Colonic mucosa (tissue), 4 donors: ENCODE data around the gene SERPINH1. TPM values are rescaled to one million over a fixed set of nuclear protein-coding genes. Genes with fewer than 3 reads are reported as not detected.

Experiments used
- DNase-seq: peaks from one replicate; pipeline ENCODE4 v3.0.0-alpha.2; 2020
- H3K27ac ChIP-seq: fragments of 200-600 bp; one replicate; pipeline ENCODE4 v1.8.0; 2021
- H3K27me3 ChIP-seq: fragments of 200-600 bp; one replicate; pipeline ENCODE4 v1.8.0; 2021
- H3K36me3 ChIP-seq: fragments of 200-600 bp; one replicate; pipeline ENCODE4 v1.8.0; 2021
- H3K4me1 ChIP-seq: fragments of 200-600 bp; one replicate; pipeline ENCODE4 v1.8.0; 2021; ENCODE audit warnings: mild to moderate bottlenecking
- H3K4me3 ChIP-seq: fragments of 200-600 bp; one replicate; pipeline ENCODE4 v1.8.0; 2021
- H3K9ac ChIP-seq, 2 donors: one replicate each; pipeline ENCODE4 v1.7.0; 2013; ENCODE audit warnings: control low read depth in 2 of 2, low read depth in 2 of 2, low read length in 2 of 2
- H3K9me3 ChIP-seq: fragments of 200-600 bp; one replicate; pipeline ENCODE4 v1.8.0; 2021
- CTCF ChIP-seq: fragments of 200-600 bp; IDR thresholded peaks from one replicate; pipeline ENCODE4 v1.8.0; 2022; ENCODE audit warnings: antibody characterized with exemption, mild to moderate bottlenecking
- intact Hi-C: fragments of 100-400 bp; cut with DNase I; formaldehyde crosslinking; loops from one replicate; pipeline ENCODE4 v1.14.1; 2022
- total RNA-seq, 2 donors: library from RNA; stranded (reverse); fragmentation: NEBNext Ultra II Directional in 1 of 2; extraction: Animal tissue kit (Norgen Biotek cat#: 25700) in 1 of 2; gene quantifications; one replicate each; pipeline ENCODE4 v1.2.1, GENCODE V29; 2021
- donor health status: healthy.
- donor health status: DM: no; HTN: no; CAD: no.
- donor health status: DM: no; HTN: no; CAD: no.

SERPINH1 gene
- total RNA-seq, 2 donors from 2014 or later, result 66.3 to 136 TPM

GRCh38 chr11:75563978-75564552 is 2.0 kb downstream of the SERPINH1 start:
- Histone ChIP-seq H3K9ac (peak overlapping the region; percentile 58 to 99), H3K36me3 (no peaks in the 10 kb centered on the region), H3K9me3 (no peaks in the 10 kb centered on the region), H3K4me1 (peaks cover 16% of the 10 kb centered on the region), H3K27me3 (no peaks in the 10 kb centered on the region), H3K4me3 (peak overlapping the region; percentile 66), H3K27ac (peak overlapping the region; percentile 94)
- DNase-seq, result no peak
- intact Hi-C loops, result no loop called here
- no peak for TF ChIP-seq CTCF

- peak overlapping the region; percentile 94 for H3K27ac ChIP-seq
- H3K4me3 ChIP-seq, result no peak overlapping the region
- no peaks in the 10 kb centered on the region for H3K9me3 ChIP-seq
- no peak overlapping the region for H3K9ac ChIP-seq
- no peaks in the 10 kb centered on the region for H3K36me3 ChIP-seq
- intact Hi-C loops, result no loop called here
- H3K27me3 ChIP-seq, result no peaks in the 10 kb centered on the region
- DNase-seq, result no peak
- TF ChIP-seq CTCF, result no peak
- peaks cover 16% of the 10 kb centered on the region for H3K4me1 ChIP-seq
Measured at GRCh38 chr11:75565221-75565814, 3.3 kb downstream of the SERPINH1 start.

GRCh38 chr11:75565916-75566762 is 4.1 kb downstream of the SERPINH1 start:
- no peak for TF ChIP-seq CTCF
- intact Hi-C loops, result no loop called here
- Histone ChIP-seq H3K9me3 (no peaks in the 10 kb centered on the region), H3K4me1 (peaks cover 16% of the 10 kb centered on the region), H3K36me3 (no peaks in the 10 kb centered on the region), H3K9ac (no peak overlapping the region), H3K4me3 (no peak overlapping the region), H3K27me3 (no peaks in the 10 kb centered on the region), H3K27ac (no peak overlapping the region)
- no peak for DNase-seq

GRCh38 chr11:75566763-75567279 is 4.8 kb downstream of the SERPINH1 start:
- Histone ChIP-seq H3K4me3 (no peak overlapping the region), H3K36me3 (no peaks in the 10 kb centered on the region), H3K9me3 (no peaks in the 10 kb centered on the region), H3K27ac (no peak overlapping the region), H3K4me1 (peaks cover 14% of the 10 kb centered on the region), H3K9ac (no peak overlapping the region), H3K27me3 (no peaks in the 10 kb centered on the region)
- intact Hi-C loops, result no loop called here
- no peak for TF ChIP-seq CTCF
- no peak for DNase-seq

- intact Hi-C loops, result no loop called here
- peaks cover 13% of the 10 kb centered on the region for H3K4me1 ChIP-seq
- no peak for TF ChIP-seq CTCF
- H3K4me3 ChIP-seq, result no peak overlapping the region
- no peak for DNase-seq
- H3K9me3 ChIP-seq, result no peaks in the 10 kb centered on the region
- H3K36me3 ChIP-seq, result no peaks in the 10 kb centered on the region
- H3K9ac ChIP-seq, result no peak overlapping the region
- H3K27me3 ChIP-seq, result no peaks in the 10 kb centered on the region
- no peak overlapping the region for H3K27ac ChIP-seq
Measured at GRCh38 chr11:75567971-75568370, 5.9 kb downstream of the SERPINH1 start.
